ENCODE results near the gene PSMD1.
"Not testable (repeated sequence)": the region's sequence is repeated elsewhere in the genome, so short reads cannot be mapped to it uniquely, and the experiment has no call there.

Gene PSMD1

DNA sequence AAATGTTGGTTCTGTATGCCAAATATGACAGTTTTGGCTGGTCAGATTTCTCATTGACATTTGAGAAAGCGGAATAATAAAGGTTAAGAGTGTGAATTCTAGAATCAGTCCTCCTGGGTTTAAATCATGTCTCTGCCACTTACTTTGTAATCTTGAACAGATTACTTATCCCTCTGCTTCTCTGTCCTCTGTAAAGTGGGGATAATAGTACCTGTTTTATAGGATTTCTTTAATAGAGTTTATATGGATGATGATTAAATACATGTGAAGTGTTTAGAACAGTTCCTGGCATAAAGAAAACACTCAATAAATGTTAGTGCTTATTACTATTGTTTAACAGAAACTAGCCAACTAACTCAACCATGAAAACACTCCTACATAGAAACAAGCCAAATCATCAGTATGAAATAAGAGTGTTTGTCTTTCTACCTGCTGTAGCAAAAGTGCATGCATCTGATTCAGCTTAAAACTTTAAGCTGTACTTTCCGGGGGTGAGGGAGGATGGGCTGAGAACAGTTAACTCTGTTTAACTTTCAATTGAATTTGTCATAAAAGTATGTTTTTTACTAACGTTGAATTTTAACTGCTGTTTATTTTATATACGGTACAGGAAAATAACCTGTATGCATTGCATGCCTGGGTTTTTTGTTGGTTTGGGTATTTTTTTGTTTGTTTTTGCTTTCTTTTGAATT lies 61.4 kb downstream of the PSMD1 start:
- DNase-seq (ENCODE audit: low spot score) = no peak

- DNase-seq (ENCODE audit: low spot score) = no peak
These were observed 61.9 kb downstream of the PSMD1 start for GRCh38 chr2:231118614-231118942.

- DNase-seq (ENCODE audit: low spot score) = no peak
These were observed 66.8 kb downstream of the PSMD1 start for GRCh38 chr2:231123362-231123898.

DNA sequence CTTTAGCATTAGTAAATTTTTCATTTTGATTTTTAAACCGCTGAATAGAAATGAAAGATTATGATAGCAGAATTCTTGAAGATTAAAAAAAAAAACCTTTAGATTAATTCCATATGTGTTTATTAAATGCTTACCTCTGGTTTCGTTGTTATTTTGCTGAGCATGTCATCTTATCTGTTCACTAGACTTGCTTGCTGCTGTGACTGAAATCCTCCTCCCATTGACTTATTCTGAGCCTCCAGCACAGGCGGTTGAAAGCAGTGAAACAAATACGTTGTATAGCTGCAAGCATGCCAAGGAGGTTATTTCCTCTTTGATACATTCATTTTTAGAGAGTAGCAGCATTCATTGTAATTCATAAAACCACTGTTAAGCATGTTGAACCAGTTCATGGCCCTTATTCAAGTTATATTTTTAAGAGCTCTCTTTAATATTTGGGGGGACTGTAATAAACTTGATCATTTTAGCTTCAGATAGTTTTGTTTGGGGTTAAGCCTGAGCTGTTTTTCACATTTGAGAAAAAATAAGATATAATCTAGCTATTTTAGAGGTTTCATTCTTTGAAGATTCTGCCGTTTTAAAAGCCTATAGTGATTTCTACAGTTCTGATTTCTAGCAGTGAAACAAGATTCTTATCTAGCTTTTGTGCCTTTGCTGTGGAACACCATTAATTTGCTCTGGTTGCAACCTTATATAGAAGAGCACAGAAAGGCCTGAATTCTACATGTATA lies 68.3 kb downstream of the PSMD1 start, which contains the start of gene HTR2B:
HTR2B (minus strand) TSS at position 205 of the 731 bp plus-strand sequence. CDS start 1,278 bp downstream, outside the sequence.
- DNase-seq (ENCODE audit: low spot score) = no peak

DNA sequence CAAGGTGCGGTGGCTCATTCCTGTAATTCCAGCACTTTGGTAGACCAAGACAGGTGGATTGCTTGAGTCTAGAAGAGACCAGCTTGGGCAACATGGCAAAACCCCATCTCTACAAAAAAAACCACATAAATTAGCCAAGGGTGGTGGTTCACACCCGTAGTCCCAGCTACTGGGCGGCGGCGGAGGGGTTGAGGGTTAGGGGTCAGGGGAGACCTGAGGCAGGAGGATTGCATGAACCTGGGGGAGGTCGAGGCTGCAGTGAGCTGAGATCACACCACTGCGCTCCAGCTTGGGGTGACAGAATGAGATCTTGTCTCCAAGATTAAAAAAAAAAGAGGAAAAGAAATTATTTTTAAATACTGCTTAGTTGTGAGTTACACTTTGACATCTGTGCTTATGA lies 69.5 kb downstream of the PSMD1 start:
- DNase-seq (ENCODE audit: low spot score) = no peak

DNA sequence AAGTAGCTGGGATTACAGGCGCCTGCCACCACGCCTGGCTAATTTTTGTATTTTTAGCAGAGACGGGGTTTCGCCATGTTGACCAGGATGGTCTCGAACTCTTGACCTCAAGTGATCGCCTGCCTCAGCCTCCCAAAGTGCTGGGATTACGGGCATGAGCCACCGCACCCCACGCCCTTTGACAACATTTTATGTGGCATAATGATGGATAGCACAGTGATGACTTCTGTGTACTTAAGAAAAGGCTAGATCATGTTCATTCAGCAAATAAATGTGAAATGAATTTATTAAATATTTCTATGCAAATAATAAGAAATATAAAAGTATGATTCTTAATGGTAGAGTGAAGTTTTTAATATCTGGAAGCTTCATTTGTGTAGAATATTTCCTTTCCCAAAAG lies 70.8 kb downstream of the PSMD1 start:
- DNase-seq (ENCODE audit: low spot score) = no peak

GRCh38 chr2:231127936-231128335 lies 71.3 kb downstream of the PSMD1 start:
- no peak for DNase-seq (ENCODE audit: low spot score)

GRCh38 chr2:231128541-231128940 lies 71.9 kb downstream of the PSMD1 start:
- DNase-seq (ENCODE audit: low spot score) = no peak

GRCh38 chr2:231129216-231129615 lies 72.5 kb downstream of the PSMD1 start:
- no peak for DNase-seq (ENCODE audit: low spot score)

GRCh38 chr2:231130336-231131056 lies 73.8 kb downstream of the PSMD1 start:
- DNase-seq (ENCODE audit: low spot score) = no peak

- no peak for DNase-seq (ENCODE audit: low spot score)
These were observed 75.5 kb downstream of the PSMD1 start for GRCh38 chr2:231132129-231132528.

DNA sequence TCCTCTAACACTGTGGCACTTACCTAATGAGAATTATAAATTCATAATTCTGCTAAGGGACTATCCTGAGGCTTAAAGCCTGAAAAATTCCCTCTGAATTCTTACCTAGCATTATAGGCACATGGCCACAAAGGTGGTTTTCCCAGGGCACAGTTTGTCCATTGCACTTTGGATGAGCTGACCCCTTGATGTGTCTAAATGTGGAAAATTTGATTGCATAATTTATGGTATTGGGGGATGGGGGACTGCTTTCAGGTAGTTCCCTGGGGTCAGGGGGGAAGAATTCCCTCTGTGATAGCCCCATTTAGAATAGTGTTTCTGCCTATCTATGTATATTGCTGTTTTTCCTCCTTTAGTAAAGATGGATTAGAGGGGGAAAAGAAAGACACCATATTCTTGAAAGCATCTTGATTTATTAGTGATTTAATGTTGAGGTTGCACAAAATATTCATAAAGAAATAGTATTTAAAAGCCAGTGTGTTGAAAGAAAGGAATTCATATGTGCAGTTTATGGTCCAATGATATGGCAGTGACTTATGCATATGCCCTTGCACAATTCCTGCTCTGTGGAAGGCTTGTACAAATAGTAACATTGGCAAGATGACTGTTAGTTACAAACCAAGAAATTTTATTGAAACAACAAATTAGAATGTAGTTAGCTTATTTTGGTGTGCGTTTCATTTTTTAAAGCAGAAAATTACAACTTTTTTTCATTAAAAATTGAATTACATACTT lies 76.9 kb downstream of the PSMD1 start:
- no peak for DNase-seq (ENCODE audit: low spot score)

GRCh38 chr2:231134910-231135655 lies 78.4 kb downstream of the PSMD1 start:
- no peak for DNase-seq (ENCODE audit: low spot score)

- no peak for DNase-seq (ENCODE audit: low spot score)
These were observed 82.0 kb downstream of the PSMD1 start for GRCh38 chr2:231138699-231139098.

DNA sequence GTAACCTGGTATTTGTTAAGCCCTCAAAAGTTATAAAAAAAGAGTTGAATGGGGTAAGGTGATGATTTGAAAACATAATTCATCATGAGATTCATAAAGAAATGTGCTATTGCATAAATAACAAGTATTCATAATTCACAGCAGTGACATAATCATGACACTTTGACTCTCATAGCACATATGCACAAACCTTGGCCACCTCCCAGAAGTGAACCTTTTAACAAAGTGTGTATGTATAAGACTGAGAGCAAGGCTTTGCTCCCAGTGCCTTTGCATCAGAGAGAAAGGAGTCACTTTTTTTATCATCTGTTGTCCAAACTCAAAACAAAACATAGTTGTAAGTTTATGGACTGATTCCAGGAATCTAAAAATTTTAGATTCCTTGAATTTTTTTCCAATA lies 83.1 kb downstream of the PSMD1 start:
- DNase-seq (ENCODE audit: low spot score) = no peak

DNA sequence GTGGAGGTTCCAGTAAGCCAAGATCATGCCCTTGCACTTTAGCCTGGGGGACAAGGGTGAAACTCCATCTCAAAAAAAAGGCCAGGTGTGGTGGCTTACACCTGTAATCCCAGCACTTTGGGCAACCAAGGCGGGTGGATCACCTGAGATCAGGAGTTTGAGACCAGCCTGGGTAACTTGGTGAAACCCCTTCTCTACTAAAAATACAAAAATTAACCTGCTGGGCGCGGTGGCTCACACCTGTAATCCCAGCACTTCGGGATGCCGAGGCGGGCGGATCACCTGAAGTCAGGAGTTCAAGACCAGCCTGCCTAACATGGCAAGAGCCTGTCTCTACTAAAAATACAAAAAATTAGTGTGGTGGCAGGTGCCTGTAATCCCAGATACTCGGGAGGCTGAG lies 84.1 kb downstream of the PSMD1 start:
- DNase-seq (ENCODE audit: low spot score) = not testable (repeated sequence)

- no peak for DNase-seq (ENCODE audit: low spot score)
These were observed 88.2 kb downstream of the PSMD1 start for GRCh38 chr2:231144896-231145295.

GRCh38 chr2:231146665-231147064 lies 90.0 kb downstream of the PSMD1 start:
- DNase-seq (ENCODE audit: low spot score) = no peak

GRCh38 chr2:231152800-231153557 lies 96.3 kb downstream of the PSMD1 start:
- no peak for DNase-seq (ENCODE audit: low spot score)

- DNase-seq (ENCODE audit: low spot score) = no peak
These were observed 102.6 kb downstream of the PSMD1 start for GRCh38 chr2:231159306-231159705.

DNA sequence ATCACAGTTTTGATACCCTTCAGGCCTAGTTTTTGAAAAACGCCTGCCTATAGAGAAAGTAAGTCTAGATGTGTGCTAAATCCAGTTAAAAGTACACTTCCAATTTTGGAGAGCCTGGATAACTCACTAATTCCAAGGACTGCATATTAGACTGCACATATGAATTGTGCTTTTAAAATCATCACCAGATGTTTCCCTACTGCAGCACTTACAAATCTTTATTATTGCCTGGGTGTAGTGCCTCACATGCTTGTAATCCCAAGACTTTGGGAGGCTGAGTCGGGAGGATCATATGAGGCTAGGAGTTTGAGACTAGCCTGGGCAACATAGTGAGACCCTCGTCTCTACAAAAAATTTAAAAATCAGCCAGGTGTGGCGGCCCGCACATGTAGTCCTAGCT lies 104.0 kb downstream of the PSMD1 start:
- DNase-seq (ENCODE audit: low spot score) = no peak
